HCT116 (cell line): Measurements from ENCODE around the gene DAPK1. TPM values are rescaled to one million over a fixed set of nuclear protein-coding genes. Genes with fewer than 3 reads are reported as not detected.

Experiments
- ATAC-seq: fragments of 200-7000 bp; cut with Tn5 transposase; 2 replicates; pipeline ENCODE4 v1.9.1; 2020; ENCODE audit warnings: mild to moderate bottlenecking, moderate library complexity
- BruUV-seq: library from RNA; stranded (reverse); fragments of 400-500 nt; replicated peaks from 2 replicates; lab custom pipeline; 2021; lab: Mats Ljungman, UMichigan
- CTCF ChIA-PET: fragments of 300-600 bp; sonication (Branson Sonifier 250); formaldehyde crosslinking; loops from one replicate; lab custom pipeline; 2021; ENCODE audit warnings: antibody characterized with exemption; lab: Charles Lee
- POLR2A ChIA-PET: fragments of 300-600, 350-600 bp; sonication (Branson Sonifier 250); formaldehyde crosslinking; loops from one replicate; lab custom pipeline; 2021; ENCODE audit warnings: antibody characterized with exemption; lab: Charles Lee
- RAD21 ChIA-PET, 2 experiments: fragments of 300-600 bp; sonication (Branson Sonifier 250); formaldehyde crosslinking; loops; one replicate each; lab custom pipeline; 2023; ENCODE audit warnings: low total read pairs in 2 of 2; ENCODE audit not compliant: uncharacterized antibody in 2 of 2, unreplicated experiment in 2 of 2, low non-redundant PET in 1 of 2; lab: Charles Lee
- DNase-seq: peaks from one replicate; pipeline ENCODE4 v3.0.0-alpha.2; 2010; ENCODE audit warnings: low read depth, low spot score
- H2AFZ ChIP-seq: fragments of 200-600 bp; shearing (Covaris generic), sonication (generic); 2 replicates; pipeline ENCODE4 v1.6.1; 2017; ENCODE audit warnings: low read depth, mixed run types, mixed read lengths, antibody characterized with exemption, low read length; ENCODE audit not compliant: poor library complexity, severe bottlenecking
- H3K27ac ChIP-seq: 2 replicates; pipeline ENCODE4 v1.5.1; 2012; ENCODE audit warnings: low read depth, low read length
- H3K27me3 ChIP-seq: fragments of 200-600 bp; sonication (generic); 2 replicates; pipeline ENCODE4 v1.6.1; 2016; ENCODE audit warnings: mixed run types, low read length, mixed read lengths; ENCODE audit not compliant: insufficient read depth
- H3K36me3 ChIP-seq, 2 experiments: fragments of 200-500 bp in 1 of 2; fragments of 200-600 bp in 1 of 2; sonication (Bioruptor generic) in 1 of 2; sonication (generic) in 1 of 2; 2 replicates each; pipeline versions ENCODE4 v1.5.1 to v1.6.1; 2014 to 2016; ENCODE audit warnings: low read length in 2 of 2, inconsistent platforms in 1 of 2, mixed read lengths in 1 of 2, mixed run types in 1 of 2; ENCODE audit not compliant: insufficient read depth in 2 of 2, control insufficient read depth in 1 of 2
- H3K4me1 ChIP-seq, 2 experiments: fragments of 200-600 bp in 1 of 2; sonication (generic) in 1 of 2; 2 replicates each; pipeline versions ENCODE4 v1.5.1 to v1.6.1; 2012 to 2017; ENCODE audit warnings: low read length in 2 of 2, inconsistent platforms in 1 of 2, mild to moderate bottlenecking in 1 of 2, mixed read lengths in 1 of 2, mixed run types in 1 of 2, moderate library complexity in 1 of 2; ENCODE audit not compliant: insufficient read depth in 2 of 2, control insufficient read depth in 1 of 2
- H3K4me2 ChIP-seq: fragments of 200-600 bp; sonication (generic); 2 replicates; pipeline ENCODE4 v1.6.1; 2017; ENCODE audit warnings: mixed run types, low read length, mixed read lengths
- H3K4me3 ChIP-seq, 2 experiments: fragments of 200-600 bp in 1 of 2; sonication (generic) in 1 of 2; replicated peaks in 1 of 2; 2 replicates each; pipeline ENCODE4 v1.5.1; 2011 to 2016; ENCODE audit warnings: low read length in 2 of 2, control low read depth in 1 of 2, low read depth in 1 of 2, mild to moderate bottlenecking in 1 of 2, mixed read lengths in 1 of 2, mixed run types in 1 of 2
- H3K79me2 ChIP-seq: fragments of 200-600 bp; sonication (generic); 2 replicates; pipeline ENCODE4 v1.6.1; 2017; ENCODE audit warnings: mild to moderate bottlenecking, mixed run types, low read length, moderate library complexity, mixed read lengths; ENCODE audit not compliant: insufficient read depth
- H3K9ac ChIP-seq: fragments of 200-600 bp; sonication (generic); 2 replicates; pipeline ENCODE4 v1.6.1; 2016; ENCODE audit warnings: low read length, mixed read lengths
- H3K9me2 ChIP-seq: fragments of 200-600 bp; sonication (generic), shearing (Covaris generic); 2 replicates; pipeline ENCODE4 v1.6.1; 2017; ENCODE audit warnings: mixed run types, mild to moderate bottlenecking, moderate library complexity; ENCODE audit not compliant: insufficient read depth
- H3K9me3 ChIP-seq, 2 experiments: fragments of 200-500 bp in 1 of 2; fragments of 200-600 bp in 1 of 2; sonication (Bioruptor generic) in 1 of 2; sonication (generic) in 1 of 2; 2 replicates each; pipeline ENCODE4 v1.6.1; 2014 to 2017; ENCODE audit warnings: low read length in 2 of 2, mixed read lengths in 2 of 2, inconsistent platforms in 1 of 2, low read depth in 1 of 2, mild to moderate bottlenecking in 1 of 2, mixed run types in 1 of 2, moderate library complexity in 1 of 2; ENCODE audit not compliant: control insufficient read depth in 1 of 2, insufficient read depth in 1 of 2
- H4K20me1 ChIP-seq: fragments of 200-600 bp; sonication (generic), shearing (Covaris generic); 2 replicates; pipeline ENCODE4 v1.6.1; 2017; ENCODE audit warnings: mixed run types, mild to moderate bottlenecking, moderate library complexity; ENCODE audit not compliant: insufficient read depth
- CBX3 ChIP-seq: IDR thresholded peaks from 2 replicates; pipeline ENCODE4 v1.6.1; 2012; ENCODE audit warnings: low read depth
- CTCF ChIP-seq, 3 experiments: fragments of 200-600 bp in 1 of 3; sonication (generic) in 1 of 3; IDR thresholded peaks in 2 of 3; conservative IDR thresholded peaks in 1 of 3; 2 replicates each; pipeline ENCODE4 v1.5.1; 2012 to 2017; ENCODE audit warnings: low read depth in 2 of 3, low read length in 2 of 3, antibody characterized with exemption in 1 of 3, borderline replicate concordance in 1 of 3, control low read depth in 1 of 3, mild to moderate bottlenecking in 1 of 3, mixed read lengths in 1 of 3, mixed run types in 1 of 3, moderate library complexity in 1 of 3; ENCODE audit not compliant: insufficient read depth in 1 of 3
- ELF1 ChIP-seq: IDR thresholded peaks from 2 replicates; pipeline ENCODE4 v1.6.1; 2012; ENCODE audit warnings: low read depth, borderline replicate concordance
- FOSL1 ChIP-seq: IDR thresholded peaks from 2 replicates; pipeline ENCODE4 v1.6.1; 2012; ENCODE audit warnings: low read depth
- POLR2AphosphoS5 ChIP-seq: IDR thresholded peaks from 2 replicates; pipeline ENCODE4 v1.6.1; 2011; ENCODE audit warnings: mild to moderate bottlenecking, low read depth, low read length, moderate library complexity
- RAD21 ChIP-seq: IDR thresholded peaks from 2 replicates; pipeline ENCODE4 v1.6.1; 2012; ENCODE audit warnings: low read depth, mild to moderate bottlenecking
- SP1 ChIP-seq: IDR thresholded peaks from 2 replicates; pipeline ENCODE4 v1.6.1; 2012; ENCODE audit warnings: low read depth
- TCF7L2 ChIP-seq: IDR thresholded peaks from 2 replicates; pipeline ENCODE4 v1.7.0; 2011; ENCODE audit warnings: borderline replicate concordance, inconsistent platforms; ENCODE audit not compliant: insufficient read depth, insufficient read length; ENCODE audit errors: extremely low read depth
- YY1 ChIP-seq: IDR thresholded peaks from 2 replicates; pipeline ENCODE4 v1.6.1; 2011; ENCODE audit warnings: low read length, low read depth, moderate library complexity, mild to moderate bottlenecking; ENCODE audit not compliant: insufficient replicate concordance; ENCODE audit errors: extremely low read depth
- ZFX ChIP-seq: fragments of 450-650 bp; IDR thresholded peaks from 2 replicates; pipeline ENCODE4 v1.6.1; 2017
- intact Hi-C: fragments of 100-400 bp; cut with micrococcal nuclease; formaldehyde crosslinking; loops from 2 replicates; pipeline ENCODE4 v1.10.0; 2022
- total RNA-seq: library from RNA; stranded (reverse); gene quantifications from one replicate; pipeline ENCODE4 v1.2.1, GENCODE V29; 2021; ENCODE audit not compliant: unreplicated experiment

The DAPK1 gene
- total RNA-seq, 1 experiment from 2014 or later, result 5.6 TPM

- Histone ChIP-seq H3K4me1 (no peaks in the 10 kb centered on the region), H3K4me3 (no peak overlapping the region), H3K27ac (no peak overlapping the region), H4K20me1 (no peaks in the 10 kb centered on the region), H3K79me2 (no peaks in the 10 kb centered on the region), H3K9ac (no peak overlapping the region), H3K36me3 (no peaks in the 10 kb centered on the region), H3K27me3 (no peaks in the 10 kb centered on the region), H3K9me2 (no peaks in the 10 kb centered on the region)
- no peak for DNase-seq
- ChIA-PET RAD21 (no interaction called here), CTCF (no interaction called here)
- BruUV-seq, result no TSS peak
- TF ChIP-seq CBX3 (no peak), POLR2AphosphoS5 (no peak), ELF1 (no peak), CTCF (IDR thresholded peaks at IDR 0.05 in 2 of 3, conservative IDR thresholded peaks at IDR 0.05 in 1 of 3; ENCODE audit: borderline replicate concordance in 1 of 3, insufficient read depth in 1 of 3, low read depth in 2 of 3, low read length in 2 of 3) (no peak), TCF7L2 (no peak), RAD21 (no peak), SP1 (no peak), FOSL1 (no peak), YY1 (no peak), ZFX (no peak)
- TF ChIP-seq, all 23 proteins: peak for 0
- no peaks in the 10 kb centered on the region for H3K9me3 ChIP-seq
- no peak overlapping the region for H3K4me2 ChIP-seq
- POLR2A ChIA-PET, result no interaction called here
- intact Hi-C loops, result no loop called here
- no peak for ATAC-seq
- H2AFZ ChIP-seq, result no peak overlapping the region
Measured at GRCh38 chr9:87567983-87568382, 70.3 kb downstream of the DAPK1 start.
